Choroid plexus epithelial cell (primary cell): ENCODE results near the gene ZNF423.

Source experiments
- DNase-seq: peaks from one replicate; pipeline ENCODE4 v3.0.0-alpha.2; 2010; ENCODE audit warnings: low read depth
- H3K4me3 ChIP-seq: 2 replicates; pipeline ENCODE4 v1.5.1; 2011; ENCODE audit warnings: low read depth, mild to moderate bottlenecking, control low read depth, low read length, moderate library complexity
- TF ChIP-seq, protein P1 (sequence below): conservative IDR thresholded peaks from 2 replicates; pipeline ENCODE4 v1.5.1; 2011; ENCODE audit warnings: low read depth, mild to moderate bottlenecking, control low read depth, inconsistent platforms, low read length, moderate library complexity

Gene ZNF423

DNA sequence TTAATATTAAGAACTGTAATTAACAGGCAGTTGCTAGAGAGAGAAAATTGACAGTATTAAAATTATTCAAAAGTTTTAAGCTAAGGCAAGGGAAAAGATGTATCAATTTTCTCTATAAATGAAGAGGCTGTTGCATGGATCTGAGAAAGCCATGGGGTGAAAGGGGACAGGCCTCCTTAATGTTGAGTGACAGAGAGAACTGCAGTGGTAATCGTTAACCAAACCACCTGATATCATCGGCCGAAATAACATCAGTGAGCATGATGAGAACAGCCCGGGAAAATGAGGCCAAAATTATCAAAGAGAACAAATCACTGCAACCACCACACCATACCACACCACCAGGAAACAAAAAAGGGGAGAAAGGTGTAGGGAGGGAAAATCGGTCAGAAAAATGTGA is 3.6 kb downstream of the ZNF423 start:
- H3K4me3 ChIP-seq, result no peak overlapping the region
- no peak for DNase-seq
- TF ChIP-seq, protein P1, sequence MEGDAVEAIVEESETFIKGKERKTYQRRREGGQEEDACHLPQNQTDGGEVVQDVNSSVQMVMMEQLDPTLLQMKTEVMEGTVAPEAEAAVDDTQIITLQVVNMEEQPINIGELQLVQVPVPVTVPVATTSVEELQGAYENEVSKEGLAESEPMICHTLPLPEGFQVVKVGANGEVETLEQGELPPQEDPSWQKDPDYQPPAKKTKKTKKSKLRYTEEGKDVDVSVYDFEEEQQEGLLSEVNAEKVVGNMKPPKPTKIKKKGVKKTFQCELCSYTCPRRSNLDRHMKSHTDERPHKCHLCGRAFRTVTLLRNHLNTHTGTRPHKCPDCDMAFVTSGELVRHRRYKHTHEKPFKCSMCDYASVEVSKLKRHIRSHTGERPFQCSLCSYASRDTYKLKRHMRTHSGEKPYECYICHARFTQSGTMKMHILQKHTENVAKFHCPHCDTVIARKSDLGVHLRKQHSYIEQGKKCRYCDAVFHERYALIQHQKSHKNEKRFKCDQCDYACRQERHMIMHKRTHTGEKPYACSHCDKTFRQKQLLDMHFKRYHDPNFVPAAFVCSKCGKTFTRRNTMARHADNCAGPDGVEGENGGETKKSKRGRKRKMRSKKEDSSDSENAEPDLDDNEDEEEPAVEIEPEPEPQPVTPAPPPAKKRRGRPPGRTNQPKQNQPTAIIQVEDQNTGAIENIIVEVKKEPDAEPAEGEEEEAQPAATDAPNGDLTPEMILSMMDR, result no peak

DNA sequence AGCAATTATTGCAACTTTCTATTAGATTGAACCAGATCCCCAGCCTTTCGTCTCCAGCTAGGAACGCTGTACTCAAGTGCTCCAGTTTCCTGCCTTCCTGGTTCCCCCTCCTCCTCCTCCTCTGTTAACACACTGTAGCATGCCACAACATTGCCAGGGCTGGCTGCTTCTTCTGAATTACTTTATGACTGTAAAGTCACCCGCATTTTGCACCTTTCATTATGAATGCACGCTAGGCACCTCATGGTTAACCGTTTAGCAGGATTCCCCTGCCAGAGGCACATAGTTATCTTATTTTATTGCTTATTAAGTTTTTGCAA is 4.5 kb downstream of the ZNF423 start:
- H3K4me3 ChIP-seq, result no peak overlapping the region
- no peak for DNase-seq
- TF ChIP-seq, protein P1, result no peak

DNA sequence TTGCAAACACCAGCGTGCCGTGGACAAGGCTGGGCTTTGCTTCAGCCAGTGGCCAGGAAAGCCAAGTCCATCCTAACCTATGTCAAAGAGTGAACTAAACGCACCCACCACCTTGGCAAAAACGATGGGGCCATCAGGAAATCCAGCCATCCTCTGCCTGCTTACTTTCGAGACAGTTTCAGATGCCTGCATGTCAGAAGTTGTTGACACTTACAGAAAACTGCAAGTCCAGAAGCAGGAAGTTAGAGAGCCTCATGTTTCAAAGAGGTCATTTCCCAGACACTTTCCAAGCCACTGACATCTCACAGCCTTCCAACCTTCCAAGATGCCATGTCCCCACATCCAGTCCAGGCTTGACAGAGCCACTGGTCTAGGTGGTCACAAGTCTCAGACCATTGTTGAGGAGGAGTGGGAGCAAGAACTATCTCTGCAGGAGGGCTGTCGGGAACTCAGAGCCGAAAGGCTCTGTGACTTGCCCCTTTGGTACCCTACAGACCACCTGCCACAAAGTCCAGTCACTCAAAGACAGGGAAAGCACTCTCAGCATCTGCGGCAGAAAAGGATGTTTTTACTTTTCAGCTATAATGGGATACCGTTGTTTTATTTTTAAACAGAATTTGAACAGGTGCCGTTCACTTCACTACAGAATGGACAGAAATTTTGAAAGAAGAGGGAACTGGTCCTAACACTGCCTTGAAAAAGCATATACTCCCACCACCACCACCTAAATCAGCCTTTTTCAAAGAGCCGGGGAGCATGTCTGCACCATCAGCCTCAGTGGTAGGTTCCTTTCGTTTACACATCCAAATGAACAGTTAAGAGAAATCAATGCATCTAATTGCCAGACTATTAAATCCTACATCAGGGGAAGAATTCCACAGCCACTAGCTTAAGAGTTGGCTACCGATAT is 5.1 kb downstream of the ZNF423 start:
- no peak overlapping the region for H3K4me3 ChIP-seq
- TF ChIP-seq, protein P1, result no peak
- no peak for DNase-seq

DNA sequence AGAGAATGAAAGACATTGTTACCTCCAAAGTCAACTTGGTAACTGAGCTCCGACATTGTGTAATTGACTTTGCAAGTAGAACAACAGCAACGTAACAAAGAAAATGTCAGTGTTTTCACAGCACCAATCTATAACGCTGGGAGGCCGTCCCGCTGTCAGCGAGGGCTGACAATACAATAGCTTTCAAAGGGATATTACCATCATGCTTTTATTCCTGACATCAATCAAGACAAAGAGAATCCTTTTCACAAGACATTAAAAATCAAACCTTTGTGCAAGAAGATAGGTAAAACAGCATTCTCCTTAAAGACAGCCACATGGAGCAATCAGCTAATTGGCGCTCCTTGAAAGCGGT is 6.2 kb downstream of the ZNF423 start:
- TF ChIP-seq, protein P1, result no peak
- no peak overlapping the region for H3K4me3 ChIP-seq
- no peak for DNase-seq

DNA sequence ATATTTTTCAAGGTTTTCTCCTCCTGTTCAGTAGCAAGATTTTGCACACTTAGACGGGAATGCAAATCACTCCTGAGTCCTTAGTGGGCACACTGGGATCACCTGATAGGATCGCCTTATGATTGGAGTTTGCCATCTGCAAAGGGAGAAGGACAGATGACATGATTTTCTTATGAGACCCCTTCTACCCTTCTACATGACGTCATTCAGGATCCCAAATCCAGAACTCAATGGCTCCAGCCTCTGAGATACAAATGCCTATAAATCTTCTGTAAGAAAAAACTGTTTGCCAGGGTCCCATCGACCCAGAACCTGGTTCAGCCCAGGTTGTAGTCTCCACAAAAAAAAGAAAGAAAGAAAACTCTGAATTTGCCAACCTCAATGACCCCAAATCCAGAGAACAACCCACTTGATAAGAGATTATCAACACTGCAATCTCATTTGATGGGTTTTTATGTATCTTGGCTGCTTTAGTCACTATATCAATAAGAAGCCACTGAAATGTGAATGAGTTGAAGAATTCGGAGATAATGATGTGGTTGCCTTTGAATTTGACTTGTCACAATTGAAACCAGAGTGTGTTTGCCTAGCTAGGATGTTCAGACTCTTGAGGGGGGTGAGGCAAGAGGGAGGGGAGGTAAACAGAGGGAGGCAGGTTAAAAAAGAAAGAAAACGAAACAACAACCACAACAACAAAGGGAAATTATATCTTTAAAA is 6.7 kb downstream of the ZNF423 start:
- no peak for DNase-seq
- no peak overlapping the region for H3K4me3 ChIP-seq
- TF ChIP-seq, protein P1, result no peak

DNA sequence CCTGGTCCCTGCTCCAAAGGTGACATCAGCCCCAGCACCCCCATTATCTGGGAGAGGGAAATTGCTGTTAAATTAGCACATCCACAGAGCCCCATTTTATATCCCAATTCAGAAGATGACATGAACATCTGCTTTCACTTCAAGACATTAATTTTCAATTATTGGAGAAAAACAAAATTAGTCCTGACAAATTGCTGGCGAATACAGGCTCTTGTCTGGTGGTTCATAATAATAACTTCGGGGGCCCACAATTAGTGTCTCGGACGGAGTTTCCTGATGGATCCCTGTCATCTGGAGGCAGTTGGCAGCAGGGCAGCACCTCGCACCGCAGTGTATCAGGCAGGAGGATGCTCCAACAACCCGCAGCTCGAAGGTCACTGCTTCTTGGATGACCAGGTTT is 7.4 kb downstream of the ZNF423 start:
- H3K4me3 ChIP-seq, result no peak overlapping the region
- DNase-seq, result no peak
- TF ChIP-seq, protein P1, result no peak
